Liver (tissue), 3 donors: ENCODE data around the gene SNX5.

Source experiments
- FOXA2 ChIP-seq: IDR thresholded peaks from 2 replicates; pipeline ENCODE4 v1.6.1; 2016; ENCODE audit warnings: antibody characterized with exemption
- GABPA ChIP-seq, 2 donors: IDR thresholded peaks in 1 of 2; conservative IDR thresholded peaks in 1 of 2; 2 replicates each; pipeline ENCODE4 v1.6.1; 2016; ENCODE audit warnings: antibody characterized with exemption in 2 of 2, mild to moderate bottlenecking in 1 of 2, moderate library complexity in 1 of 2
- RAD21 ChIP-seq, 2 donors: IDR thresholded peaks; 2 replicates each; pipeline ENCODE4 v1.6.1; 2016; ENCODE audit warnings: antibody characterized with exemption in 2 of 2, mild to moderate bottlenecking in 2 of 2
- SP1 ChIP-seq: IDR thresholded peaks from 2 replicates; pipeline ENCODE4 v1.6.1; 2018; ENCODE audit warnings: antibody characterized with exemption, mild to moderate bottlenecking
- TAF1 ChIP-seq: conservative IDR thresholded peaks from 2 replicates; pipeline ENCODE4 v1.6.1; 2016; ENCODE audit warnings: antibody characterized with exemption, mild to moderate bottlenecking
- TF ChIP-seq, protein P1 (sequence below): fragments of 150-350 bp; IDR thresholded peaks from 2 replicates; pipeline ENCODE4 v1.5.1; 2017; ENCODE audit warnings: improper control_type of control experiment, low read depth, low read length; ENCODE audit not compliant: missing input control
- TF ChIP-seq, protein P2 (sequence below): IDR thresholded peaks from 2 replicates; pipeline ENCODE4 v1.6.1; 2016; ENCODE audit warnings: antibody characterized with exemption
- donor health status: healthy.
- donor health status: healthy.

DNA sequence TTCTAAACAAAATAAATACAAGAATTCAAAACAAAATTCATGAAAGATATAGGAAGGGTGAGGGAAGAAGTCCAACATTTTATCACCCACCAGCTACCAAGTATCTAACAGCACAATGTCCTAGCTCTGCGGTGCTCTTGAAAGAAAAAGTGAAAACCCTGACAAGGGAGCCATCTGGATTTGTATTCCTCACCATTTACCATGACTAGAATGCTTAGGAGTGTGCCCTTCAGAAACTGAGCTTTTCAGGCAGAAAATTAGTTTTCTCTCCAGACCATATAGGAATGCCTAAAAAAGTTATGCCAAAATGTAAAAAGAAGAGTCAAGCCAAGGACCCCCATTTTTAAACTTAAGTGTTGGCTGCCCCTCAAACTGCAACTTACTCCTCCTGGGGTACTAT, 4.5 kb downstream of the SNX5 start:
- TF ChIP-seq TAF1 (no peak), GABPA (IDR thresholded peaks at IDR 0.05 in 1 of 2, conservative IDR thresholded peaks at IDR 0.05 in 1 of 2) (no peak), SP1 (no peak), RAD21 (IDR thresholded peaks at IDR 0.05) (no peak), FOXA2 (no peak)
- TF ChIP-seq, protein P1, sequence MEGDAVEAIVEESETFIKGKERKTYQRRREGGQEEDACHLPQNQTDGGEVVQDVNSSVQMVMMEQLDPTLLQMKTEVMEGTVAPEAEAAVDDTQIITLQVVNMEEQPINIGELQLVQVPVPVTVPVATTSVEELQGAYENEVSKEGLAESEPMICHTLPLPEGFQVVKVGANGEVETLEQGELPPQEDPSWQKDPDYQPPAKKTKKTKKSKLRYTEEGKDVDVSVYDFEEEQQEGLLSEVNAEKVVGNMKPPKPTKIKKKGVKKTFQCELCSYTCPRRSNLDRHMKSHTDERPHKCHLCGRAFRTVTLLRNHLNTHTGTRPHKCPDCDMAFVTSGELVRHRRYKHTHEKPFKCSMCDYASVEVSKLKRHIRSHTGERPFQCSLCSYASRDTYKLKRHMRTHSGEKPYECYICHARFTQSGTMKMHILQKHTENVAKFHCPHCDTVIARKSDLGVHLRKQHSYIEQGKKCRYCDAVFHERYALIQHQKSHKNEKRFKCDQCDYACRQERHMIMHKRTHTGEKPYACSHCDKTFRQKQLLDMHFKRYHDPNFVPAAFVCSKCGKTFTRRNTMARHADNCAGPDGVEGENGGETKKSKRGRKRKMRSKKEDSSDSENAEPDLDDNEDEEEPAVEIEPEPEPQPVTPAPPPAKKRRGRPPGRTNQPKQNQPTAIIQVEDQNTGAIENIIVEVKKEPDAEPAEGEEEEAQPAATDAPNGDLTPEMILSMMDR, result no peak
- TF ChIP-seq, protein P2, sequence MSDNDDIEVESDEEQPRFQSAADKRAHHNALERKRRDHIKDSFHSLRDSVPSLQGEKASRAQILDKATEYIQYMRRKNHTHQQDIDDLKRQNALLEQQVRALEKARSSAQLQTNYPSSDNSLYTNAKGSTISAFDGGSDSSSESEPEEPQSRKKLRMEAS, result no peak
